Erythroblast (primary cell): ENCODE measurements around the gene FMN2.

ENCODE experiments used
- GATA1 ChIP-seq: IDR thresholded peaks from 2 replicates; pipeline ENCODE4 v1.6.1; 2011; ENCODE audit warnings: low read depth, mild to moderate bottlenecking, control low read depth, low read length, moderate library complexity
- POLR2A ChIP-seq: IDR thresholded peaks from 2 replicates; pipeline ENCODE4 v1.6.1; 2011; ENCODE audit warnings: mild to moderate bottlenecking, low read length

GRCh38 chr1:240096974-240097373, 5.3 kb downstream of the FMN2 start:
- TF ChIP-seq POLR2A (no peak), GATA1 (no peak)
